Fibroblast of the aortic adventitia (primary cell): Measurements from ENCODE around the gene TRPM7. TPM values are rescaled to one million over a fixed set of nuclear protein-coding genes. Genes with fewer than 3 reads are reported as not detected.
"Not testable (repeated sequence)": the region's sequence is repeated elsewhere in the genome, so short reads cannot be mapped to it uniquely, and the experiment has no call there.

ENCODE experiments used
- DNase-seq: peaks from one replicate; pipeline ENCODE4 v3.0.0-alpha.2; 2010; ENCODE audit warnings: low read depth
- H3K4me3 ChIP-seq: 2 replicates; pipeline ENCODE4 v1.5.1; 2011; ENCODE audit warnings: low read depth, mild to moderate bottlenecking, control low read depth, low read length, moderate library complexity
- total RNA-seq: library from RNA; depleted of rRNA; stranded (reverse); fragments of >200 nt; gene quantifications from 2 replicates; pipeline ENCODE4 v1.2.3, GENCODE V29; 2012; ENCODE audit warnings: low replicate concordance
- TF ChIP-seq, protein P1 (sequence below): IDR thresholded peaks from 2 replicates; pipeline ENCODE4 v1.5.1; 2011; ENCODE audit warnings: mild to moderate bottlenecking, low read length, control low read depth, inconsistent platforms; ENCODE audit not compliant: insufficient read depth

TRPM7 gene
- total RNA-seq, 1 donor, result 101 TPM

DNA sequence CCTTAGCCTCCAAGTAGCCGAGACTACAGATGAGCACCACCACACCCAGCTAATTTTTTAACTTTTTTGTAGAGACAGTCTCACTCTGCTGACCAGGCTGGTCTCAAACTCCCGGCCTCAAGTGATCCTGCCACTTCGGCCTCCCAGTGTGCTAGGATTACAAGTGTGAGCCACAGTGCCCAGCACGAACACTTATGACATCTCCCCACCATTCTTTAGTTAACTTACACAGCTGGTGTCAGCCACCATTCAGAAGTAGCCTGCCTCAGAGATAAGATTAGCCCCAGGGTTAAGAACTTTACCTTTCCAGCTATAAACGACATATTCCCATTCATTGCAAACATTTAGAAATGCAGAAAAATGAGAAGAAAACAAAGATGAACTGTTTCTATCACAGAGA lies 58.2 kb downstream of the TRPM7 start:
- TF ChIP-seq, protein P1, sequence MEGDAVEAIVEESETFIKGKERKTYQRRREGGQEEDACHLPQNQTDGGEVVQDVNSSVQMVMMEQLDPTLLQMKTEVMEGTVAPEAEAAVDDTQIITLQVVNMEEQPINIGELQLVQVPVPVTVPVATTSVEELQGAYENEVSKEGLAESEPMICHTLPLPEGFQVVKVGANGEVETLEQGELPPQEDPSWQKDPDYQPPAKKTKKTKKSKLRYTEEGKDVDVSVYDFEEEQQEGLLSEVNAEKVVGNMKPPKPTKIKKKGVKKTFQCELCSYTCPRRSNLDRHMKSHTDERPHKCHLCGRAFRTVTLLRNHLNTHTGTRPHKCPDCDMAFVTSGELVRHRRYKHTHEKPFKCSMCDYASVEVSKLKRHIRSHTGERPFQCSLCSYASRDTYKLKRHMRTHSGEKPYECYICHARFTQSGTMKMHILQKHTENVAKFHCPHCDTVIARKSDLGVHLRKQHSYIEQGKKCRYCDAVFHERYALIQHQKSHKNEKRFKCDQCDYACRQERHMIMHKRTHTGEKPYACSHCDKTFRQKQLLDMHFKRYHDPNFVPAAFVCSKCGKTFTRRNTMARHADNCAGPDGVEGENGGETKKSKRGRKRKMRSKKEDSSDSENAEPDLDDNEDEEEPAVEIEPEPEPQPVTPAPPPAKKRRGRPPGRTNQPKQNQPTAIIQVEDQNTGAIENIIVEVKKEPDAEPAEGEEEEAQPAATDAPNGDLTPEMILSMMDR, result no peak
- H3K4me3 ChIP-seq, result no peak overlapping the region
- DNase-seq, result no peak

DNA sequence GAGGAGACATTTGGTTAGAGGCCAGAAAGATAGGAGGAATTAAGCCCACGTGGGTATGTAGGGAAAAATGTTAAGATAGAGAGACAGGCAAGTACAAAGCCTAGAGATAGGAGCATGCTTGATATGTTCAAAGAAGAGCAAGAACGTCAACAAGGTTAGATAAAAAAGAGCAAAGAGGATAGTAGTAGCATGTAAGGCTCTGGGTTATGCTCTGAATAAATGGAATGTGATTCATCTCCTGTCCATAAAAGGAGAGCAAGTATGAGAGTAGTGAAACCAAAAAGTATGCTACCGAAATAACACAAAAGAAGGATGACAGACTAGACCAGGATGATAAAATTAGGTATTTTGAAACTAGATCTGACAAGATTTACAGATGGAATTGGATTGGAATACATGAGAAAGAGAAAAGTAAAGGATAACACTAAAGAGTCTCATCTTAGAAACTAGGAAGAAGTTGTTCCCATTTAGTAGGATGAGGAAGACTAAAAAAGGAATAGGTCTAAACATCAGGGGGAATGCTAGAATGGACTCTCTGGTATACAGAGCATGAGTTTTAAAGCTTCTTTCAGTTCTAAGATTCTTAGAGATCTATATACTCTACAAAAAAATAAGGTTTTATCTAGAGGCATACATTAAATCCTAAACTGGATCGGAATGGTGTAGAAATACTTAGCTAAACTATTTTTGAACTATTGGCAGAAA lies 59.1 kb downstream of the TRPM7 start:
- DNase-seq, result peak; percentile 6
- no peak overlapping the region for H3K4me3 ChIP-seq
- TF ChIP-seq, protein P1, result no peak

DNA sequence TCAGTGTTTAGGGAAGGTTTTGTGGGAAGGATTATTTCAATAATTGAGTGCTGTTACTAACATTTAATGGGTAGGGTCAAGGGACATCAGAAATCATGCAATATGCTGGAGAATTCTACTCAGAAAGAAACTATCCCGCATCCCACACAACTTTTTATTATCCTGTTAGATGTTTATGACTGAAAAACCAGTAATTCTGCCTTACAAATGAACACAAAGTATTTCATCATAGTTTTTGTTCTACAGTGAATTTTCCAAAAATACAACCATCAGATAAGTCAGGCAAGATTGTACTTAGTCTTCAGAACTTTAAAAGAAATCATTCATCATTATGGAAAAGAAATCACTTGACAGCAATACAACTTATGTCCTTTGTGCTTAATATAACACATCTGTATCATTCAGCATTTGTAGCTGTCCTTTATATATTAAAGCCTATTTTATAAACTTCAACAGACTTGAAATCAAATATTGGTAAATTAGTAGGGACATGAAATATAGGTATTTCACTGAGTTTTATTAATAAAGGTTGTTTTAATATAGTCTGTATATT lies 61.9 kb downstream of the TRPM7 start:
- TF ChIP-seq, protein P1, result no peak
- peak; percentile 46 for DNase-seq
- no peak overlapping the region for H3K4me3 ChIP-seq

DNA sequence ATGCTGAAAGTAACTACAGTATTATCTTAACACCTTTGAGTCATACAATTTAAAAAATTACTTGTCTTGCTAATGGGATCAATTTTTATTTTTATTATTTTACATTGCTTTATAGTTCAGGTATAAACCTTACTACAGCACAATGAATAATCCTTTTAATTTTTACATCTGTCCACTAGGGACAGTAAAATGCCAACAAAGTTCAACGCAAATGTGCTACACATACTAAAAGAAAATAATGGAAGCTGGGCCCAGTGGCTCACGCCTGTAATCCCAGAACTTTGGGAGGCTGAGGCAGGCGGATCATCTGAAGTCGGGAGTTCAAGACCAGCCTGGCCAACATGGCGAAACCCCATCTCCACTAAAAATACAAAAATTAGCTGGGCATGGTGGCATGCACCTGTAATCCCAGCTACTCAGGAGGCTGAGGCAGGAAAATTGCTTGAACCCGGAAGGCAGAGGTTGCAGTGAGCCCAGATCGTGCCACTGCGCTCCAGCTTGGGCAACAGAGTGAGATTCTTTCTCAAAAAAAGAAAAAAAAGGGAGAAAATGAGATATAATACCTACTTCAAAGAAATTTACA lies 64.1 kb downstream of the TRPM7 start:
- not testable (repeated sequence) for H3K4me3 ChIP-seq
- TF ChIP-seq, protein P1, result peak; percentile 43
- DNase-seq, result peak; percentile 25

DNA sequence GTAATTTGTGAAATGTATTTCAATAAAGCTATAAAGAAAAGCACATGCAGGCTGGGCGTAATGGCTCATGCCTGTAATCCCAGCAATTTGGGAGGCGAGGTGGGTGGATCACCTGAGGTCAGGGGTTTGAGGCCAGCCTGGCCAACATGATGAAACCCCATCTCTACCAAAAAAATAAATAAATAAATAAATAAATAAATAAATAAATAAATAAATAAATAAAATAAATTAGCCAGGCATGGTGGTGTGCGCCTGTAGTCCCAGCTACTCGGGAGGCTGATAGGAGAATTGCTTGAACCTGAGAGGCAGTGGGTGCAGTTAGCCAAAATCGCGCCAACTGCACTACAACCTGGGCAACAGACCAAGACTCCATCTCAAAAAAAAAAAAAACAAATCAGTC lies 69.6 kb downstream of the TRPM7 start:
- H3K4me3 ChIP-seq, result not testable (repeated sequence)

DNA sequence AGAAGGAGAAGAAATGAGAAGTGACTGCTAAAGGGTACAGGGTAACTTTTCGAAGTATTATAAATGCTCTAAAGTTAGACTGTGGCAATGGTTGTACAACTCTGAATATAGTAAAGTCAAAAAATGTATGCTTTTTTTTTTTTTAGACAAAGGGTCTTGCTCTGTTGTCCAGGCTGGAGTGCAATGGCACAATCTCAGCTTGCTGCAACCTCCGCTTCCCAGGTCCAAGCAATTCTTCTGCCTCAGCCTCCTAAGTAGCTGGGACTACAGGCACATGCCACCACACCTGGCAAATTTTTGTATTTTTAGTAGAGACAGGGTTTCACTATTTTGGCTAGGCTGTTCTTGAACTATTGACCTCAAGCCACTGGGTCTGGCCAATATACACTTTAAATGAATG lies 70.0 kb downstream of the TRPM7 start:
- not testable (repeated sequence) for DNase-seq, H3K4me3 ChIP-seq

More for the DNA sequence above, 69.6 kb downstream of the TRPM7 start:
- not testable (repeated sequence) for DNase-seq

DNA sequence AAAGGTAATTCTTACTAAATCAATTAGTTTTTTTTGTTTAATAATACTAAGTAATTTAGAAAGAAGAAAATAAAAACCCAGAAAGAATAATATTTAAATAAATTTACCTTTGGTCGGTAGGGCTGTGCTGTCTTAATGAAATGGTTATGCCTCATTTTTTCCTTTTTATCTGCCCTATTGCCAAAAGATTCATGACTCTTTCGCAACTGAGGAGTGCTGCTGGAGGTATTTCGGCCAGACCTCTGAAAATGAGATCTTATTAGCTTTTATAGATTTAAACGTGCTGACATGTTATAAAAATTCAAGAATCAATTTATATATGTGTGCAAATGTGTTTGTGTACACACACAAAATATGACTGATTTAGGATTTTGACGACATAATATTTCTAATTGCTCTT lies 73.0 kb downstream of the TRPM7 start:
- no peak for DNase-seq
- TF ChIP-seq, protein P1, result no peak
- H3K4me3 ChIP-seq, result no peak overlapping the region

DNA sequence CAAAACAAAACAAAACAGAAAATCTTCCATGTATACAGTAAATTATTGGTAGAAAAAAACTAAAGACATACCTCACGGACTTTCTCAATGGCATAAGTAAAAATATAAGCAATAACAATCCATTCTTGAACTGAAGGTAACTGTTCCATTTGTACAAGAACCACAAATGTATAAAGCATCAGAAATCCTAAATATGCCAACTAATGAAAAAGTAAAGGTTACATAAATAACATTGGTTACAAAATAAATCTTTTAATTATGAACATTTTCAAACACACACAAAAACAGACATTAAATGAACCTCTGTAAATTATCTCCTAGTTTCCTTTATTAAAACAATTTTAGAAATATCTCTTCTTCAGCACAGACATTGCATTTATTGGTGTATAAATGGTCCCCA lies 79.5 kb downstream of the TRPM7 start:
- TF ChIP-seq, protein P1, result no peak
- no peak overlapping the region for H3K4me3 ChIP-seq
- DNase-seq, result no peak
